NCI-H345 treated with DMSO at 0.1 percent for 48 hours (cell line): ENCODE data around the gene PLXNA3.

Experiments
- DNase-seq: peaks from one replicate; lab custom pipeline; 2025; ENCODE audit not compliant: unreplicated experiment; lab: John Stamatoyannopoulos, UW

Gene PLXNA3

GRCh38 chrX:154525606-154526490 is 67.8 kb downstream of the PLXNA3 start:
- DNase-seq, result no peak

- DNase-seq, result peak; percentile 39
Measured at GRCh38 chrX:154526901-154527675, 69.0 kb downstream of the PLXNA3 start.
